Esophagus muscularis mucosa (tissue), 4 donors: Measurements from ENCODE around the gene RGSL1.

Source experiments
- CTCF ChIP-seq, 3 experiments: fragments of 200-600 bp in 2 of 3; fragments of 450-650 bp in 1 of 3; sonication (generic) in 2 of 3; IDR thresholded peaks; one replicate each; pipeline ENCODE4 v1.5.1; 2017 to 2019; ENCODE audit warnings: antibody characterized with exemption in 3 of 3, mild to moderate bottlenecking in 2 of 3, moderate library complexity in 1 of 3
- EP300 ChIP-seq: sonication (generic); formaldehyde crosslinking; IDR thresholded peaks from one replicate; pipeline ENCODE4 v1.6.1; 2017; ENCODE audit warnings: antibody characterized with exemption
- POLR2A ChIP-seq: fragments of 450-650 bp; IDR thresholded peaks from one replicate; pipeline ENCODE4 v1.6.1; 2017; ENCODE audit warnings: antibody characterized with exemption, moderate library complexity, mild to moderate bottlenecking, low read depth
- POLR2AphosphoS5 ChIP-seq, 2 donors: sonication (generic); formaldehyde crosslinking; IDR thresholded peaks; one replicate each; pipeline ENCODE4 v1.6.1; 2017; ENCODE audit warnings: antibody characterized with exemption in 2 of 2

GRCh38 chr1:182520736-182521135, 70.8 kb downstream of the RGSL1 start:
- no peak for TF ChIP-seq EP300
- TF ChIP-seq CTCF (IDR thresholded peaks at IDR 0.05), result no peak
- no peak for TF ChIP-seq POLR2A
- TF ChIP-seq POLR2AphosphoS5 (IDR thresholded peaks at IDR 0.05), result no peak
